Keratinocyte (primary cell): ENCODE results near the gene ABI3BP. TPM values are rescaled to one million over a fixed set of nuclear protein-coding genes. Genes with fewer than 3 reads are reported as not detected.

Experiments used
- DNase-seq: peaks from one replicate; pipeline ENCODE4 v3.0.0-alpha.2; 2011; ENCODE audit warnings: low read depth, missing footprints, low spot score
- FAIRE-seq: peaks from 2 replicates; lab custom pipeline; 2011; peaks lifted over from hg19 to GRCh38; lab: Jason Lieb, UNC
- H2AFZ ChIP-seq: 2 replicates; pipeline ENCODE4 v1.6.0; 2012; ENCODE audit warnings: low read length, control low read depth, inconsistent platforms; ENCODE audit not compliant: control insufficient read depth
- H3K27ac ChIP-seq: 2 replicates; pipeline ENCODE4 v1.5.1; 2011; ENCODE audit warnings: low read length; ENCODE audit not compliant: control insufficient read depth, insufficient read depth
- H3K27me3 ChIP-seq: 3 replicates; pipeline ENCODE4 v1.6.0; 2011; ENCODE audit warnings: low read length; ENCODE audit not compliant: control insufficient read depth, insufficient read depth; ENCODE audit errors: extremely low read depth
- H3K36me3 ChIP-seq, 2 experiments: 2 replicates in 1 of 2; 3 replicates in 1 of 2; pipeline ENCODE4 v1.5.1; 2011; ENCODE audit warnings: low read length in 2 of 2, mild to moderate bottlenecking in 1 of 2; ENCODE audit not compliant: control insufficient read depth in 2 of 2, insufficient read depth in 2 of 2; ENCODE audit errors: extremely low read depth in 1 of 2
- H3K4me1 ChIP-seq: 3 replicates; pipeline ENCODE4 v1.5.1; 2011; ENCODE audit warnings: low read length; ENCODE audit not compliant: control insufficient read depth, insufficient read depth; ENCODE audit errors: extremely low read depth
- H3K4me2 ChIP-seq: 3 replicates; pipeline ENCODE4 v1.6.0; 2011; ENCODE audit warnings: low read depth, low read length; ENCODE audit not compliant: control insufficient read depth, insufficient read depth; ENCODE audit errors: extremely low read depth
- H3K4me3 ChIP-seq, 3 experiments: fragments of 200-600 bp in 1 of 3; sonication (generic) in 1 of 3; 2 replicates in 2 of 3; 3 replicates in 1 of 3; pipeline ENCODE4 v1.5.1; 2011 to 2016; ENCODE audit warnings: low read length in 3 of 3, mild to moderate bottlenecking in 3 of 3, control low read depth in 2 of 3, inconsistent platforms in 1 of 3, low read depth in 1 of 3, mixed read lengths in 1 of 3, mixed run types in 1 of 3, moderate library complexity in 1 of 3; ENCODE audit not compliant: control insufficient read depth in 2 of 3, insufficient read depth in 2 of 3; ENCODE audit errors: extremely low read depth in 1 of 3
- H3K79me2 ChIP-seq: 2 replicates; pipeline ENCODE4 v1.6.0; 2012; ENCODE audit warnings: low read length; ENCODE audit not compliant: control insufficient read depth, insufficient read depth
- H3K9ac ChIP-seq: 3 replicates; pipeline ENCODE4 v1.6.0; 2011; ENCODE audit warnings: low read length; ENCODE audit not compliant: control insufficient read depth, insufficient read depth; ENCODE audit errors: extremely low read depth
- H3K9me1 ChIP-seq: 3 replicates; pipeline ENCODE4 v1.6.0; 2011; ENCODE audit warnings: low read length; ENCODE audit not compliant: control insufficient read depth, insufficient read depth; ENCODE audit errors: extremely low read depth
- H3K9me3 ChIP-seq: 2 replicates; pipeline ENCODE4 v1.5.1; 2012; ENCODE audit warnings: low read depth, low read length; ENCODE audit not compliant: control insufficient read depth
- H4K20me1 ChIP-seq: 3 replicates; pipeline ENCODE4 v1.6.0; 2011; ENCODE audit warnings: low read length; ENCODE audit not compliant: control insufficient read depth, insufficient read depth; ENCODE audit errors: extremely low read depth
- CTCF ChIP-seq, 3 experiments: IDR thresholded peaks in 1 of 3; conservative IDR thresholded peaks in 1 of 3; optimal IDR thresholded peaks in 1 of 3; 2 replicates in 2 of 3; 3 replicates in 1 of 3; pipeline versions ENCODE3 to v1.5.1; 2011; ENCODE audit warnings: low read length in 3 of 3, mild to moderate bottlenecking in 3 of 3, moderate library complexity in 2 of 3, control low read depth in 1 of 3, inconsistent platforms in 1 of 3; ENCODE audit not compliant: insufficient read depth in 2 of 3; ENCODE audit errors: extremely low read depth in 1 of 3
- EZH2 ChIP-seq: IDR thresholded peaks from one replicate; pipeline ENCODE4 v1.6.1; 2012; ENCODE audit warnings: inconsistent platforms, mild to moderate bottlenecking, low read length, moderate library complexity
- dilution Hi-C: fragments of 300-500 bp; cut with MboI; formaldehyde crosslinking; loops from one replicate; pipeline ENCODE4 v1.7.0; 2020; ENCODE audit warnings: low sequenced_read_pairs; ENCODE audit not compliant: extremely low pct_ligation_motif_present
- polyA plus RNA-seq, 5 experiments: library from polyadenylated mRNA; depleted of rRNA in 3 of 5; stranded (reverse) in 3 of 5; stranded (forward) in 1 of 5; unstranded in 1 of 5; fragments of >200 nt; gene quantifications; 1 replicate in 1 of 5; 2 replicates in 3 of 5; 3 replicates in 1 of 5; pipeline versions ENCODE4 v1.2.1 to v1.2.3, GENCODE V29; 2011 to 2012; ENCODE audit warnings: missing spikeins in 2 of 5, low read depth in 1 of 5, low replicate concordance in 1 of 5

The ABI3BP gene
- polyA plus RNA-seq, 1 donor (not counting 4 experiments of a cell fraction or from before 2014, with no cell fraction given) = 0.59 TPM

DNA sequence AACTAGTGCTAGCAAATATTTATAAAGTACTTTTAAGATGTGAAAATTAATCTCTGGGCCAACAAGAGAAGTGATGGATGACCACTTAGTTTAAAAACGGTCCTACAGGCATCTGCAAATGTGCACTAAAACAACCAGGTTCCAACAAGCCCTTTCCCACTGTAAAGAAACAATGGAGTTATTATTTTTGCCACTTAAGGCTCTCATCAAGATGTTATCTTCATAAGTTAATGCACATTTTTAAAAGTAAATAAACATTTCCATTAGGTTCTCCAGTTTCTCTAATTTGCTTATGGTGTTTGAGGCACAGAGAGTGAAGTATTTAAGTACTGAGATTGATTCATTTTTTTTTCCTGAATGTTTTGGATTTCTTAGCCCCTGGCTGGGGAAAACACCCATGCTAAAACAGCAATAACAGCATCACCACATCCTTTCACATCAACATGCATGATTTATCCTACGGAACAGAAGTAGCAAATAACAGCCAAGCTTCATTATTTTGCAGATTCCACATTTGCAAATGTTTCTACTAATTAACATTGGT, 20.8 kb downstream of the ABI3BP start:
- H3K9ac ChIP-seq = no peak overlapping the region
- H3K27me3 ChIP-seq = no peaks in the 10 kb centered on the region
- no peaks in the 10 kb centered on the region for H4K20me1 ChIP-seq
- peaks cover 17% of the 10 kb centered on the region for H3K4me1 ChIP-seq
- H3K36me3 ChIP-seq = no peaks in the 10 kb centered on the region
- no peak overlapping the region for H3K27ac ChIP-seq
- no peaks in the 10 kb centered on the region for H3K9me3 ChIP-seq
- H3K79me2 ChIP-seq = no peaks in the 10 kb centered on the region
- TF ChIP-seq CTCF (optimal IDR thresholded peaks at IDR 0.05 in 1 of 3, IDR thresholded peaks at IDR 0.05 in 1 of 3, conservative IDR thresholded peaks at IDR 0.05 in 1 of 3; ENCODE audit: extremely low read depth in 1 of 3, insufficient read depth in 2 of 3, low read length in 3 of 3) (no peak), EZH2 (no peak)
- dilution Hi-C loops = no loop called here
- FAIRE-seq = no peak
- H2AFZ ChIP-seq = no peak overlapping the region
- no peak overlapping the region for H3K4me3 ChIP-seq
- H3K9me1 ChIP-seq = no peaks in the 10 kb centered on the region
- H3K4me2 ChIP-seq = no peak overlapping the region
- DNase-seq = no peak

DNA sequence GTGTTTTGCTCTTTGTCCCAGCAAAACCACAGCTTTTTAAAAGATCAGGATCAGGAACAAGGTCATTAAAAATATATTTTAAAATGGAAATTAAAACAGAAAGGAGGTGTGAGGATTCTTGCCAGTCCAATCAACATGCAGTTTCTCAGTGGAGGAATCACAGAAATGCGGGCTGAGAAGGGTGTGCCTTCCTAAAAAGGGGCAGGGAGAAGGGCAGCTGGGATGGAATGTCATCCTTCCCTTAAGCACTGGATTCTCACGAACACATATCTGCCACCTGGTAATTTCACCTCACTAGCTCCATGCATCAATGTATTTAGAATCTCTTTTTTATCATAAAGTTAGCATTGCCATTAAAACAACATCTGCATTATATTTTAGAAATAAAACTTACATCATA, 21.4 kb downstream of the ABI3BP start:
- Histone ChIP-seq H3K9me1 (no peaks in the 10 kb centered on the region), H4K20me1 (no peaks in the 10 kb centered on the region), H3K27ac (no peak overlapping the region), H3K36me3 (no peaks in the 10 kb centered on the region), H3K4me2 (no peak overlapping the region), H3K9me3 (no peaks in the 10 kb centered on the region), H3K9ac (no peak overlapping the region), H3K4me3 (no peak overlapping the region), H2AFZ (no peak overlapping the region), H3K4me1 (peaks cover 17% of the 10 kb centered on the region), H3K79me2 (no peaks in the 10 kb centered on the region), H3K27me3 (no peaks in the 10 kb centered on the region)
- dilution Hi-C loops = no loop called here
- DNase-seq = no peak
- no peak for FAIRE-seq
- TF ChIP-seq EZH2 (no peak), CTCF (optimal IDR thresholded peaks at IDR 0.05 in 1 of 3, IDR thresholded peaks at IDR 0.05 in 1 of 3, conservative IDR thresholded peaks at IDR 0.05 in 1 of 3; ENCODE audit: extremely low read depth in 1 of 3, insufficient read depth in 2 of 3, low read length in 3 of 3) (no peak)
